Gastrocnemius medialis (tissue), 4 donors: ENCODE measurements around the gene THAP4. TPM values are rescaled to one million over a fixed set of nuclear protein-coding genes. Genes with fewer than 3 reads are reported as not detected.
A peak's percentile ranks its signal among the peaks of the same experiment; 100 is the strongest.

Source experiments
- ATAC-seq, 2 donors: fragments of 150-250 bp; one replicate each; pipeline ENCODE4 v1.9.1; 2016
- DNase-seq, 2 donors: peaks; one replicate each; pipeline ENCODE4 v3.0.0-alpha.2; 2019
- H3K27ac ChIP-seq, 4 donors: fragments of 200-600 bp; sonication (generic); 1 replicate in 1 of 4; 2 replicates in 3 of 4; pipeline ENCODE4 v1.5.1; 2016 to 2018; ENCODE audit warnings: mild to moderate bottlenecking in 2 of 4, moderate library complexity in 1 of 4
- H3K27me3 ChIP-seq, 3 donors: fragments of 200-600 bp; sonication (generic) in 2 of 3; 1 replicate in 1 of 3; 2 replicates in 2 of 3; pipeline versions ENCODE4 v1.5.1 to v1.6.0; 2016 to 2019; ENCODE audit warnings: mild to moderate bottlenecking in 1 of 3, moderate library complexity in 1 of 3
- H3K36me3 ChIP-seq, 2 donors: fragments of 200-600 bp; sonication (generic) in 1 of 2; one replicate each; pipeline ENCODE4 v1.5.1; 2017 to 2018
- H3K4me1 ChIP-seq, 2 donors: fragments of 200-600 bp; sonication (generic) in 1 of 2; one replicate each; pipeline ENCODE4 v1.5.1; 2016 to 2017; ENCODE audit warnings: mild to moderate bottlenecking in 2 of 2
- H3K4me3 ChIP-seq, 4 donors: fragments of 200-600 bp; sonication (generic) in 3 of 4; 1 replicate in 1 of 4; 2 replicates in 3 of 4; pipeline ENCODE4 v1.5.1; 2016 to 2019; ENCODE audit warnings: mild to moderate bottlenecking in 2 of 4
- H3K9me3 ChIP-seq, 3 donors: fragments of 200-600 bp; sonication (generic) in 2 of 3; 1 replicate in 1 of 3; 2 replicates in 2 of 3; pipeline ENCODE4 v1.5.1; 2016 to 2019
- POLR2A ChIP-seq, 2 donors: fragments of 450-650 bp; IDR thresholded peaks; one replicate each; pipeline ENCODE4 v1.6.1; 2017; ENCODE audit warnings: antibody characterized with exemption in 2 of 2, mild to moderate bottlenecking in 2 of 2, moderate library complexity in 2 of 2
- in situ Hi-C, 4 donors: fragments of 200-750 bp; cut with MboI; loops; one replicate each; pipeline versions ENCODE4 v1.15.0 to v1.8.0; 2017; ENCODE audit warnings: low sequenced_read_pairs in 4 of 4
- intact Hi-C: fragments of 100-400 bp; cut with DNase I; formaldehyde crosslinking; loops from one replicate; pipeline ENCODE4 v1.15.1; 2023; ENCODE audit warnings: low total_unique reads
- total RNA-seq, 4 donors: library from RNA; depleted of rRNA; stranded (reverse); fragments of >200 nt; gene quantifications; one replicate each; pipeline versions ENCODE4 v1.1.0 to v1.2.3, GENCODE V29; 2016
- TF ChIP-seq, protein P1 (sequence below), 5 experiments: fragments of 450-650 bp in 3 of 5; fragments of 200-600 bp in 2 of 5; sonication (generic) in 2 of 5; IDR thresholded peaks in 4 of 5; conservative IDR thresholded peaks in 1 of 5; 1 replicate in 4 of 5; 2 replicates in 1 of 5; pipeline ENCODE4 v1.5.1; 2016 to 2019; ENCODE audit warnings: antibody characterized with exemption in 5 of 5, mild to moderate bottlenecking in 3 of 5, moderate library complexity in 3 of 5

Gene THAP4
- total RNA-seq, 4 donors from 2014 or later = 71.3 to 83.3 (median 79.9) TPM

DNA sequence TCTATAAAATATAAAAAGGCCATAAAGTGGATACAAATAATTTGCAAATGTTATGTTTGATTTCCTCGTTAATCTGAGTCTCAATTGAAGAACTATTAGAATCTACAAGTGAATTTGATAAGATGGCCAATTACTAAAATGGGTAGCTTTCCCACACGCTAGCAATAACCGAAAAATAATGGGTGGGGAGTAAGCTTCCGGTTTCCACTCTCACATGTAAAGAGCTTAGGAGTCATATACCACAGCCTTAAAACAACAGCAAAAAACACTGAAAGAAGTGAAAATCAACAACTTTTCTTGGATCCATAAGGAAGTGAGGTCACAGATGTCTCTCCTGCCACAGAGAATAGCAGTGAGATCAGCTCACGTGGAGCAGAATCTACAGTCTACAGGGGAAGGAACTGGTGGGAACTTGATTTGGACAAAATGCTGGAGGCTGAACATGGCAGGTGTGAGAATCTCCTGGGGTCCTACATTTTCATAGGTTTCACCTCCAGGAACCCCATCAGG is 18.6 kb downstream of the THAP4 start:
- TF ChIP-seq POLR2A (IDR thresholded peaks at IDR 0.05) = no peak
- TF ChIP-seq, protein P1, sequence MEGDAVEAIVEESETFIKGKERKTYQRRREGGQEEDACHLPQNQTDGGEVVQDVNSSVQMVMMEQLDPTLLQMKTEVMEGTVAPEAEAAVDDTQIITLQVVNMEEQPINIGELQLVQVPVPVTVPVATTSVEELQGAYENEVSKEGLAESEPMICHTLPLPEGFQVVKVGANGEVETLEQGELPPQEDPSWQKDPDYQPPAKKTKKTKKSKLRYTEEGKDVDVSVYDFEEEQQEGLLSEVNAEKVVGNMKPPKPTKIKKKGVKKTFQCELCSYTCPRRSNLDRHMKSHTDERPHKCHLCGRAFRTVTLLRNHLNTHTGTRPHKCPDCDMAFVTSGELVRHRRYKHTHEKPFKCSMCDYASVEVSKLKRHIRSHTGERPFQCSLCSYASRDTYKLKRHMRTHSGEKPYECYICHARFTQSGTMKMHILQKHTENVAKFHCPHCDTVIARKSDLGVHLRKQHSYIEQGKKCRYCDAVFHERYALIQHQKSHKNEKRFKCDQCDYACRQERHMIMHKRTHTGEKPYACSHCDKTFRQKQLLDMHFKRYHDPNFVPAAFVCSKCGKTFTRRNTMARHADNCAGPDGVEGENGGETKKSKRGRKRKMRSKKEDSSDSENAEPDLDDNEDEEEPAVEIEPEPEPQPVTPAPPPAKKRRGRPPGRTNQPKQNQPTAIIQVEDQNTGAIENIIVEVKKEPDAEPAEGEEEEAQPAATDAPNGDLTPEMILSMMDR (IDR thresholded peaks at IDR 0.05 in 4 of 5, conservative IDR thresholded peaks at IDR 0.05 in 1 of 5) = no peak
- Histone ChIP-seq H3K4me1 (peaks cover 14 to 21% of the 10 kb centered on the region in 2 donors), H3K36me3 (no peaks in the 10 kb centered on the region), H3K27me3 (no peaks in the 10 kb centered on the region), H3K4me3 (peak overlapping the region in 2 of 4 donors; percentile 48 to 50), H3K9me3 (no peaks in the 10 kb centered on the region), H3K27ac (peak overlapping the region in 3 of 4 donors; percentile 74 to 75 (median 74))
- intact Hi-C loops = no loop called here
- no peak for DNase-seq
- no peak for ATAC-seq
- in situ Hi-C loops = no loop called here

DNA sequence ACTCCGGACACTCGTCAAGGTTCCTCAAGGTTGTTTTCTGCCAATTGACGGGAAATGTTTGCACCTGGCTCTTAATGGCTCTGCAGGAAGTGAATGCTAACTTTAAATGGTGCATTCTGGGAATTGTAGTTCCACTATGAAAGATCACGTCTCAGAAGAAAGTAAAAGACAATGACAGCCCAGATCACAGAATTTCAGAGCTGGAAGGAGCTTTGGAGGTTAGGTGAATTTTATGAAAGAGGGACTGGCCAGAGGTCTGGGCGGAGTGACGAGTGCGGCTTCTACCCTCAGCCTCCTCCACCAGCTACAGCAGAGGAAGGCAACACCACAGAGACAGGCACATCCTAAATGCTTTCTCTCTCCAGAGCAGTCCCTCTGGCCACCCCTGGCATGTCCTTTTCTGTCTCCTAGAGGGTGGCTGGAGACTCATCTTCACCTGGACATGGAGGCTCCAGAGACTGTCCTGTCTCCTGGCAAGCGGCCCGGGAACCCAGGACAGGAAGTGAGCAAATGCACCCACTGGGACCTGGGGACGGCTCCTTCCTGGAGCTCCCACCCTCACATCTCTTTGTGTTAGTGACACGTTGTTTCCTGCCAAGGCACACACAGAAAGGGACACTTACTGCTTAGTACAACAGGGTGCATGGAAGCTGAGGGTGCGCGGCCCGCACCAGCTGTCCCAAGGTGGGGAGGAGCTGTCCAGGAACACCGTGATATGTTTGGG is 19.4 kb downstream of the THAP4 start:
- TF ChIP-seq POLR2A (IDR thresholded peaks at IDR 0.05) = no peak
- TF ChIP-seq, protein P1 (IDR thresholded peaks at IDR 0.05 in 4 of 5, conservative IDR thresholded peaks at IDR 0.05 in 1 of 5) = no peak
- peak overlapping the region; percentile 24 to 75 (median 74) for H3K27ac ChIP-seq
- intact Hi-C loops = loop anchor here (2.0 kb wide), 1 partner anchor 19 kb away; the partner anchor contains the start of genes ATG4B and THAP4
- H3K36me3 ChIP-seq = no peaks in the 10 kb centered on the region
- DNase-seq (no peak), ATAC-seq (peak; percentile 59 to 81)
- peaks cover 14 to 22% of the 10 kb centered on the region in 2 donors for H3K4me1 ChIP-seq
- peak overlapping the region; percentile 44 to 55 (median 49) for H3K4me3 ChIP-seq
- no peaks in the 10 kb centered on the region for H3K9me3 ChIP-seq
- H3K27me3 ChIP-seq = no peaks in the 10 kb centered on the region
- in situ Hi-C loops = no loop called here

DNA sequence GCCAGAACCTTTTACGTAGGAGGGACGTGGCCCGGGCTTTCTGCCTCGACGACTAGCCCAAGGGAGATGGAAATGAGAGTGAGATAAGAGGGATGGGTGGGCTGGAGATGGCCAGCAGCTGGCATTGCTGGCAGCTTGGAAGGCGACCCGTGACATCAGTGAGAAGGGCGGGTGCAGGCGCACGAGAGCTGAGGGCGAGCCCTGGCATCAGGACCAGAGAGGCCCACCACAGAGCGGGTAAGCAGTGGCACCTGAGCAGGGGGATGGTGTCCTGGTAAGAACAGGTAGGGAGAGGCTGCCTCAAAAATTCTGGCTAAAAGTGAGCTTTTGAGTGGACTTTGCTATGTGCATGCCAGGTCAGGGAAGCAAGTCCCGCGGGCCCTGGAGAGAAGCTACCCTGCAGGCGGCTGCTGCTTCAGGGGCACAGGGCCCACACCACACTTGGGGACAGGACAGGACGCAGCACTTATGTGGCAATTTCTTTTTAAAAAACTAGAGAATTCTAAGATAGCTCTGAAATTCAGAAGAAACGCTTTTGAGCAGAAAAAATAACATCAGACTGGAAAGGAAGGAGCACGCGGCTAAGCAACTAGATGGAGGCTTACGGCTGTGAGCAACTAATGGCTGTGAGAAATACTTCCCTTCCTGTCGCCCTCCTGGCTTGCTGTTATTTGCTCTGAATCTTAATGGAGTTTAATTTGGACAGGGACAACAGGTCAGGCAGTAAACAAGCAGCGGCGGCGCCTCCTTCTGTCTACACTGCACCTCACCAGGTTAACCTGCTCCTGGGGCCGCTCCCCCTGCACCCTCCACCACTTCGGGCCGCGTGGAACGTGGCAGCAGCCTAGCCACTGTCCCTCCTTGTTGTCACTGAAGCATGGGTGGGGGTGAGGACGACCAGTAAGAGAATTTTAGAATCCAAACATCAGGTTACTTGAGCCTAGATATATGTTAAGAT is 20.5 kb downstream of the THAP4 start:
- ATAC-seq = peak in 1 of 2 donors; percentile 14
- TF ChIP-seq, protein P1 (IDR thresholded peaks at IDR 0.05 in 4 of 5, conservative IDR thresholded peaks at IDR 0.05 in 1 of 5) = no peak
- no peak for TF ChIP-seq POLR2A (IDR thresholded peaks at IDR 0.05)
- Histone ChIP-seq H3K9me3 (no peaks in the 10 kb centered on the region), H3K27ac (peak overlapping the region; percentile 24 to 75 (median 74)), H3K27me3 (no peaks in the 10 kb centered on the region), H3K4me1 (peaks cover 21 to 29% of the 10 kb centered on the region in 2 donors), H3K4me3 (peak overlapping the region; percentile 44 to 55 (median 49)), H3K36me3 (no peaks in the 10 kb centered on the region)
- no peak for DNase-seq
- in situ Hi-C loops = no loop called here
- intact Hi-C loops = loop anchor here (2.0 kb wide), 1 partner anchor 20 kb away; the partner anchor contains the start of genes ATG4B and THAP4

DNA sequence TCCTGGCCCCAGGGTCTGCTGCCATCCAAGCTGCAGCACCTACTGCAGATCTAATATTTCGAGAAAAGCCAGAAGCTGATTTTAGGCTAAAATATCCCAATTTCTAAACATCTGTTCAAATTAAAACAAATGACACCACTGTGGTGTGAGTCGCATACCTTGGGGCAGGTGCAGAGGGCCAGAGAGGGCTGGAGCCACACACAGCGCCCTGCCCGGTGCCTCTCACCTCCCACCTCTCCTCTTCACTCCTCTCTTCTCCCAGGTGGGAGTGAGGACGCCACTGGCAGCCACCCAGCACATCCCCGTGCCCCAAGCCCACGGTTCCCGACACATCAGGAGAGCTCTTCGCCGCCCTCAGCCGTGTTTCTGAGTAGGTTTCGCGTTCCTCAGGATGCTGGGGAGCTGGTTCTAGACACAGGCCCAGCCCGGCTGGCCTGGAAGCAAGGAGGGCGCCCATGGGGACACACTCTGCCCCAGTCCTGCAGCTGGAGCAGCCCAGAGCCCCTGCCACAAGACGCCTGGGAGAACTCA is 21.4 kb downstream of the THAP4 start:
- ATAC-seq (no peak), DNase-seq (no peak)
- no peaks in the 10 kb centered on the region for H3K36me3 ChIP-seq
- intact Hi-C loops = loop anchor here (2.0 kb wide), 1 partner anchor 21 kb away; the partner anchor contains the start of genes ATG4B and THAP4
- H3K4me3 ChIP-seq = no peak overlapping the region
- TF ChIP-seq, protein P1 (IDR thresholded peaks at IDR 0.05 in 4 of 5, conservative IDR thresholded peaks at IDR 0.05 in 1 of 5) = no peak
- no peak for TF ChIP-seq POLR2A (IDR thresholded peaks at IDR 0.05)
- peaks cover 21 to 29% of the 10 kb centered on the region in 2 donors for H3K4me1 ChIP-seq
- H3K27ac ChIP-seq = no peak overlapping the region
- in situ Hi-C loops = no loop called here
- H3K27me3 ChIP-seq = no peaks in the 10 kb centered on the region
- no peaks in the 10 kb centered on the region for H3K9me3 ChIP-seq
